Neuronal stem cell (in vitro differentiated cells): ENCODE measurements around the gene AKAP12. TPM values are rescaled to one million over a fixed set of nuclear protein-coding genes. Genes with fewer than 3 reads are reported as not detected.

Experiments used
- small RNA-seq: library from polyadenylated mRNA; stranded (forward); fragments of <200 nt; extraction: miRNeasy Mini kit (QIAGEN cat#:217004); gene quantifications from one replicate; pipeline ENCODE3, GENCODE V24; 2013; ENCODE audit not compliant: insufficient read depth

The AKAP12 gene

Small RNAs within 50 kb of the gene (small RNA-seq; reads per million reads assigned to genes)
- gene RF00019 (not detected), gene RNU6-1247P (not detected), gene RNU6-300P (not detected), gene RNY4P20 (7.5 reads per million, percentile 42 among the genes with 10 or more reads in this experiment)
